Nephron (organoid): Measurements from ENCODE around the gene EPB41.

Source experiments
- H3K27ac Mint-ChIP-seq, 3 experiments: 2 replicates each; pipeline ENCODE4 v1.8.0; 2020; ENCODE audit warnings: mixed read lengths in 3 of 3, mild to moderate bottlenecking in 2 of 3, moderate library complexity in 1 of 3
- H3K27me3 Mint-ChIP-seq: 2 replicates; pipeline ENCODE4 v1.8.0; 2021; ENCODE audit warnings: low read depth, mild to moderate bottlenecking, moderate library complexity, mixed read lengths
- H3K36me3 Mint-ChIP-seq: 2 replicates; pipeline ENCODE4 v1.8.0; 2020; ENCODE audit warnings: low read depth, mixed read lengths
- H3K4me1 Mint-ChIP-seq: 2 replicates; pipeline ENCODE4 v1.8.0; 2020; ENCODE audit warnings: mixed read lengths
- H3K4me3 Mint-ChIP-seq, 3 experiments: 2 replicates each; pipeline ENCODE4 v1.8.0; 2020; ENCODE audit warnings: mild to moderate bottlenecking in 3 of 3, mixed read lengths in 3 of 3, moderate library complexity in 2 of 3
- H3K9me3 Mint-ChIP-seq: 2 replicates; pipeline ENCODE4 v1.8.0; 2020; ENCODE audit warnings: mixed read lengths
- CTCF ChIP-seq, 3 experiments: fragments of 200-600 bp; sonication (generic); IDR thresholded peaks; one replicate each; pipeline ENCODE4 v1.5.0; 2021; ENCODE audit warnings: antibody characterized with exemption in 3 of 3; ENCODE audit not compliant: unreplicated experiment in 3 of 3

EPB41 gene

GRCh38 chr1:29052941-29053340 lies 138.6 kb downstream of the EPB41 start:
- Mint-ChIP-seq H3K4me3 (peak overlapping the region in 1 of 3 experiments; percentile 44), H3K9me3 (no peaks in the 10 kb centered on the region), H3K36me3 (peaks cover 11% of the 10 kb centered on the region), H3K27me3 (no peaks in the 10 kb centered on the region), H3K27ac (peak overlapping the region; percentile 48 to 65 (median 62)), H3K4me1 (peaks cover 26% of the 10 kb centered on the region)
- TF ChIP-seq CTCF (IDR thresholded peaks at IDR 0.05; ENCODE audit: unreplicated experiment in 3 of 3): no peak

- Mint-ChIP-seq H3K27ac (no peak overlapping the region), H3K9me3 (no peaks in the 10 kb centered on the region), H3K27me3 (no peaks in the 10 kb centered on the region), H3K4me1 (peaks cover 18% of the 10 kb centered on the region), H3K4me3 (no peak overlapping the region), H3K36me3 (peaks cover 7% of the 10 kb centered on the region)
- no peak for TF ChIP-seq CTCF (IDR thresholded peaks at IDR 0.05; ENCODE audit: unreplicated experiment in 3 of 3)
Measured at GRCh38 chr1:29055160-29055559, 140.8 kb downstream of the EPB41 start.

GRCh38 chr1:29056256-29056655 lies 141.9 kb downstream of the EPB41 start:
- no peaks in the 10 kb centered on the region for H3K27me3 Mint-ChIP-seq
- peaks cover 10% of the 10 kb centered on the region for H3K36me3 Mint-ChIP-seq
- no peak overlapping the region for H3K4me3 Mint-ChIP-seq
- H3K27ac Mint-ChIP-seq: no peak overlapping the region
- H3K9me3 Mint-ChIP-seq: no peaks in the 10 kb centered on the region
- TF ChIP-seq CTCF (IDR thresholded peaks at IDR 0.05; ENCODE audit: unreplicated experiment in 3 of 3): no peak
- peaks cover 15% of the 10 kb centered on the region for H3K4me1 Mint-ChIP-seq

GRCh38 chr1:29057700-29058099 lies 143.3 kb downstream of the EPB41 start:
- Mint-ChIP-seq H3K9me3 (no peaks in the 10 kb centered on the region), H3K4me1 (peaks cover 5% of the 10 kb centered on the region), H3K27ac (no peak overlapping the region), H3K27me3 (no peaks in the 10 kb centered on the region), H3K36me3 (peaks cover 10% of the 10 kb centered on the region), H3K4me3 (no peak overlapping the region)
- TF ChIP-seq CTCF (IDR thresholded peaks at IDR 0.05; ENCODE audit: unreplicated experiment in 3 of 3): no peak

- Mint-ChIP-seq H3K4me3 (no peak overlapping the region), H3K27ac (no peak overlapping the region), H3K4me1 (no peaks in the 10 kb centered on the region), H3K36me3 (peaks cover 9% of the 10 kb centered on the region), H3K27me3 (no peaks in the 10 kb centered on the region), H3K9me3 (no peaks in the 10 kb centered on the region)
- no peak for TF ChIP-seq CTCF (IDR thresholded peaks at IDR 0.05; ENCODE audit: unreplicated experiment in 3 of 3)
Measured at GRCh38 chr1:29062157-29062942, 148.0 kb downstream of the EPB41 start.

- Mint-ChIP-seq H3K36me3 (peaks cover 12% of the 10 kb centered on the region), H3K9me3 (no peaks in the 10 kb centered on the region), H3K4me1 (peaks cover 13% of the 10 kb centered on the region), H3K4me3 (no peak overlapping the region), H3K27ac (no peak overlapping the region), H3K27me3 (no peaks in the 10 kb centered on the region)
- TF ChIP-seq CTCF (IDR thresholded peaks at IDR 0.05; ENCODE audit: unreplicated experiment in 3 of 3): no peak
Measured at GRCh38 chr1:29064064-29064463, 149.7 kb downstream of the EPB41 start.
